ENCODE measurements around the gene DDIT4L.
"Not testable (repeated sequence)": the region's sequence is repeated elsewhere in the genome, so short reads cannot be mapped to it uniquely, and the experiment has no call there.

Gene DDIT4L, protein sequence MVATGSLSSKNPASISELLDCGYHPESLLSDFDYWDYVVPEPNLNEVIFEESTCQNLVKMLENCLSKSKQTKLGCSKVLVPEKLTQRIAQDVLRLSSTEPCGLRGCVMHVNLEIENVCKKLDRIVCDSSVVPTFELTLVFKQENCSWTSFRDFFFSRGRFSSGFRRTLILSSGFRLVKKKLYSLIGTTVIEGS

DNA sequence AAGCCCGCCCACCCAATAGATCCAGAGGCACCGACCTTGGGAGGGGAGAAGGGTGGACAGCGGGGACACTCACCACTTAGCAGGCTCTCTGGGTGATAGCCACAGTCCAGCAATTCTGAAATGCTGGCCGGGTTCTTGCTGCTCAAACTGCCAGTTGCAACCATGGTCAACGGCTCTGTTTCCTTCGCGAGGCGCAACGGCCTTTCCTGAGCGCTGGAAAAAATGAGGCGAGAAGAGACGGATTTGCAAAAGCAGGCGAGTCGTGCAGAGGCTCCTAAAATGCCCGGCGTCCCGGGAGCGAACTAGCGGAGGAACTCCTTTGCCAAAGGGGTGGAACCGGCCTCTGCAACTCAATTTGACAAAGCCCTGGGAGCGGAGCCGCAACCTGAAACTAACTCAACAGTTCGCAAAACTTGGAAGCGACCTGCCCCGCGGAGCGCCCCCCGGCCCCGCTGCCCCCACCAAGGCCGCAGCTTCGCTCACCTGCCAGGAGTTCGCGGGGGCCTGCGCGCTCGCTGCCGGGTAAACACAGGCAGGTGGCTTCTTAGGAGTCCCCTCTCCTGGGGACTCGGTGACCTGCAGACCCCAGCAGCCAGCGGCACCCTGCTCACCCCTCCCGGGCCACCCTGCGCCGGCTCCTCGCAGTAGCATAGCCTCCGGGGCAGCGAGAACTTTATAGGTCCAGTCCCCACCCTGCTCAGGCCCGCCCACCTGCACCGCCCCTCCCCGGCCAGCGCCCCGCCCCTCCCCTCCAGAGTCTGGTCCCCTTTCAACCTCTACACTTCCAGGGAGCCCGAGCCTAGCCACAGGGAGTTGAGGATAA is at the start of gene DDIT4L:
DDIT4L (minus strand) TSS at position 649 of the 823 bp plus-strand sequence; CDS start at position 164, 485 bp downstream.
- DNase-seq (ENCODE audit: low spot score): no peak

GRCh38 chr4:100240008-100240407 is 49.7 kb upstream of the DDIT4L start:
- no peak for DNase-seq (ENCODE audit: low spot score)

- no peak for DNase-seq (ENCODE audit: low spot score)
Measured at GRCh38 chr4:100224721-100225120, 34.5 kb upstream of the DDIT4L start.

- no peak for DNase-seq (ENCODE audit: low spot score)
Measured at GRCh38 chr4:100224160-100224559, 33.9 kb upstream of the DDIT4L start.

GRCh38 chr4:100208964-100209363 is 18.7 kb upstream of the DDIT4L start:
- DNase-seq (ENCODE audit: low spot score): no peak

DNA sequence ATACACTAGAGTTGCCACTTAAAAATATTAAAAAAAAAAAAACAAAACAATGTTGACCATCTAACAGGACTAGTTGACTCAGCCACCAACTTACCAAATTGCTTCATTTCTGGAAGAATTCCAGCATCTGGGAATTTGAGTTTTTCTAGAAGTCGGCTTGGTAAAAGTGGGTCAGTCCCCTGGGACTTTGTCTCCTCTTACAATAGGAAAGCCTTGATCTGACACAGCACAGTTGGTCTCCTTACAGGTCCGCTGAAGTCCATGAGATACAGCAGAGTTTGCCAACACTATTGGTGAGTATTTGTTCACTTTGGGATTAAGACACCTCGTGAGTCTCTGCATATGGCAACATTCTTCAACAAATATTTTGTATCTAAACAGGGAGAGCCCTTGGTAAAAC is 18.2 kb upstream of the DDIT4L start:
- DNase-seq (ENCODE audit: low spot score): no peak

GRCh38 chr4:100206850-100207249 is 16.6 kb upstream of the DDIT4L start:
- no peak for DNase-seq (ENCODE audit: low spot score)

DNA sequence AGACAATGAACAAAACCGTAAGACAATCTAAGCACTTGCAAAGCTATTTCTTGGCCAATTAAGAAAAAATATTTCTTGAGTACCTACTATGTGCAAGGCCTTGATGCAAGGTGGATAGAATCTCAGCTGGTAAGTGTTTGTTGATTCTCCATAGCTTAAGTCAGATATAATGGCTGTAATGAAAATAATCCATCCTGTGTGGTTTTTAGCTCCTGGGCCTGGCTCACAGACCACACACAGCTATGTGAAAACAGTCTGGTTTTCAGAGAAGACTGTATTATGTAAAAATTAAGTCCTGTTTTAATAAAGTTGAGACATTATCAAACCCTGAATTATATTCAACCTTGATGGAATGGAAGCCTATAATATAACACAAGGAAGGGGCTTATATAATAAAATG is 7.8 kb upstream of the DDIT4L start:
- DNase-seq (ENCODE audit: low spot score): no peak

DNA sequence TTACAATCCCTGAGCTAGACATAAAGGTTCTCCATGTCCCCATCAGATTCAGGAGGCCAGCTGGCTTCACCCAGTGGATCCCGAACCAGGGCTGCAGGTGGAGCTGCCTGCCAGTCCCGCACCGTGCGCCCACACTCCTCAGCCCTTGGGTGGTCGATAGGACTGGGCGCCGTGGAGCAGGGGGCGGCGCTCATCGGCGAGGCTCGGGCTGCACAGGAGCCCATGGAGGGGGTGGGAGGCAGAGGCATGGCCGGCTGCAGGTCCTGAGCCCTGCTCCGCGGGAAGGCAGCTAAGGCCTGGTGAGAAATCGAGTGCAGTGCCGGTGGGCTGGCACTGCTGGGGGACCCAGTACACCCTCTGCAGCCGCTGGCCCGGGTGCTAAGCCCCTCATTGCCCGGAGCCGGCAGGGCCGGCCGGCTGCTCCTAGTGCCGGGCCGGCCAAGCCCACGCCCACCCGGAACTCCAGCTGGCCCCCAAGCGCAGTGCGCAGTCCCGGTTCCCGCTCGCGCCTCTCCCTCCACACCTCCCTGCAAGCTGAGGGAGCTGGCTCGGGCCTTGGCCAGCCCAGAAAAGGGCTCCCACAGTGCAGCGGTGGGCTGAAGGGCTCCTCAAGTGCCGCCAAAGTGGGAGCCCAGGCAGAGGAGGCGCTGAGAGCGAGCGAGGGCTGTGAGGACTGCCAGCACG is 6.3 kb upstream of the DDIT4L start:
- not testable (repeated sequence) for DNase-seq (ENCODE audit: low spot score)

- no peak for DNase-seq (ENCODE audit: low spot score)
Measured at GRCh38 chr4:100190643-100191600, 654 bp upstream of the DDIT4L start.

DNA sequence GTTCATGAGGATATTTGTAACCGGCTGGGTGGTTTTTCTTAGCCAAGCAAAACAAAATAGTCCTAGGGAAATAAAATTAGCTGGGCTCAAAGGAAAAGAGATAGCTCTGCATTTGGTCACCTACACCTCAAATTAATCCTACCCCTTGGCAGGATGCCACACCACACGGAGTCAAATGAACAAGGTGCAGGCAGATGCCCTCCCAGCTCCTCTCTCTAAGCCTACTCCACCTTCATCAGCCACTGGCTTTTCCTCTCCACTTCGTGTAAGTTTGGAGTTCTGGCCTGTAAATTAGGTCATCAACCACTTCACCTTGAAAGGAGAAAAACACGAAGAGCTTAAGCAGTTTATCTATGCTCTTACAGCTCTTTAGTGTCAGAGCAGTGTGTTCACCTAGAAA is 1.4 kb downstream of the DDIT4L start:
- DNase-seq (ENCODE audit: low spot score): no peak

- no peak for DNase-seq (ENCODE audit: low spot score)
Measured at GRCh38 chr4:100187781-100188180, 2.5 kb downstream of the DDIT4L start.

GRCh38 chr4:100184787-100185186 is 5.5 kb downstream of the DDIT4L start:
- DNase-seq (ENCODE audit: low spot score): no peak

- no peak for DNase-seq (ENCODE audit: low spot score)
Measured at GRCh38 chr4:100177855-100178254, 12.4 kb downstream of the DDIT4L start.

GRCh38 chr4:100177126-100177525 is 13.1 kb downstream of the DDIT4L start:
- DNase-seq (ENCODE audit: low spot score): no peak

- no peak for DNase-seq (ENCODE audit: low spot score)
Measured at GRCh38 chr4:100175858-100176257, 14.4 kb downstream of the DDIT4L start.

- no peak for DNase-seq (ENCODE audit: low spot score)
Measured at GRCh38 chr4:100174985-100175383, 15.3 kb downstream of the DDIT4L start.

DNA sequence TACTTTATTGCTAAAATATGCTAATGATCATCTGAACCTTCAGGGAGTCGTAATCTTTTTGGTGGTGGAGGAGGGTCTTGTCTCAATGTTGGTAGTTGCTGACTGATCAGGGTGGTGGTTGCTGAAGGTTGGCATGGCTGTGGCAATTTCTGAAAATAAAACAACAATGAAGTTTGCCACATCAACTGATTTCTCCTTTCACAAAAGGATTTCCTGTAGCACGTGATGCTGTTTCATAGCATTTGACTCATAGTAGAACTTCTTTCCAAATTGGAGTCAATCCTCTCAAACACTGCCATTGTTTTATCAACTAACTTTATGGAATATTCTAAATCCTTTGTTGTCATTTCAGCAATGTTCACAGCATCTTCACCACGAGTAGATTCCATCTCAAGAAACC is 19.3 kb downstream of the DDIT4L start:
- DNase-seq (ENCODE audit: low spot score): no peak

GRCh38 chr4:100169491-100170485 is 20.5 kb downstream of the DDIT4L start:
- DNase-seq (ENCODE audit: low spot score): no peak

GRCh38 chr4:100168521-100168920 is 21.7 kb downstream of the DDIT4L start:
- DNase-seq (ENCODE audit: low spot score): no peak
